Mesodermal cell (in vitro differentiated cells): ENCODE data around the gene CAMKMT.
"Not testable (repeated sequence)": the region's sequence is repeated elsewhere in the genome, so short reads cannot be mapped to it uniquely, and the experiment has no call there.

Source experiments
- H3K27ac ChIP-seq: 2 replicates; pipeline ENCODE4 v1.7.0; 2013; ENCODE audit warnings: mild to moderate bottlenecking, low read depth, low read length, moderate library complexity; ENCODE audit not compliant: severe bottlenecking
- H3K36me3 ChIP-seq: 2 replicates; pipeline ENCODE4 v1.7.1; 2013; ENCODE audit warnings: mild to moderate bottlenecking, low read length, moderate library complexity; ENCODE audit not compliant: control insufficient read depth, insufficient read depth
- H3K4me1 ChIP-seq: one replicate; pipeline ENCODE4 v1.7.1; 2013; ENCODE audit warnings: mild to moderate bottlenecking, low read length; ENCODE audit not compliant: insufficient read depth, control insufficient read depth, poor library complexity, severe bottlenecking
- H3K4me3 ChIP-seq: 2 replicates; pipeline ENCODE4 v1.7.0; 2013; ENCODE audit warnings: low read length, control low read depth, mild to moderate bottlenecking; ENCODE audit not compliant: insufficient read depth, poor library complexity, severe bottlenecking; ENCODE audit errors: extremely low read depth
- H3K9me3 ChIP-seq: 2 replicates; pipeline ENCODE4 v1.7.1; 2013; ENCODE audit warnings: mild to moderate bottlenecking, low read length, moderate library complexity; ENCODE audit not compliant: control insufficient read depth
- WGBS, 2 experiments: methylation state at CpG; one replicate each; pipeline ENCODE4 v1.1.5; 2013; ENCODE audit warnings: missing lambda C conversion rate in 2 of 2; ENCODE audit not compliant: insufficient coverage in 2 of 2; 5-methylcytosine and 5-hydroxymethylcytosine counted together

The CAMKMT gene

GRCh38 chr2:44595615-44596014, 233.9 kb downstream of the CAMKMT start:
- 89 to 100% methylated on average over 1 of the region's 2 CpGs for WGBS, 2 experiments
- not testable (repeated sequence) for H3K36me3 ChIP-seq, H3K4me1 ChIP-seq, H3K4me3 ChIP-seq, H3K27ac ChIP-seq, H3K9me3 ChIP-seq

- 40% methylated on average over 1 of the region's 5 CpGs; no CpG with 5 or more reads in 1 of the 2 experiments for WGBS, 2 experiments
- Histone ChIP-seq H3K36me3 (no peaks in the 10 kb centered on the region), H3K27ac (no peak overlapping the region), H3K9me3 (no peaks in the 10 kb centered on the region), H3K4me1 (no peaks in the 10 kb centered on the region), H3K4me3 (no peak overlapping the region)
These were observed 235.0 kb downstream of the CAMKMT start for GRCh38 chr2:44596537-44597320.

GRCh38 chr2:44598330-44599119, 236.8 kb downstream of the CAMKMT start:
- H3K4me1 ChIP-seq, result no peaks in the 10 kb centered on the region
- no peak overlapping the region for H3K4me3 ChIP-seq
- H3K9me3 ChIP-seq, result no peaks in the 10 kb centered on the region
- WGBS, 2 experiments, result 81% methylated on average over 2 of the region's 5 CpGs; no CpG with 5 or more reads in 1 of the 2 experiments
- no peak overlapping the region for H3K27ac ChIP-seq
- no peaks in the 10 kb centered on the region for H3K36me3 ChIP-seq

- WGBS, 2 experiments, result no CpG with 5 or more reads among the region's 1 CpG
- Histone ChIP-seq H3K36me3 (no peaks in the 10 kb centered on the region), H3K27ac (no peak overlapping the region), H3K4me3 (no peak overlapping the region), H3K9me3 (no peaks in the 10 kb centered on the region), H3K4me1 (no peaks in the 10 kb centered on the region)
These were observed 237.4 kb downstream of the CAMKMT start for GRCh38 chr2:44599130-44599529.

GRCh38 chr2:44602446-44602845, 240.7 kb downstream of the CAMKMT start:
- WGBS, 2 experiments, result 100% methylated on average over 3 to 5 of the region's 6 CpGs

GRCh38 chr2:44605511-44605910, 243.8 kb downstream of the CAMKMT start:
- Histone ChIP-seq H3K9me3 (no peaks in the 10 kb centered on the region), H3K36me3 (no peaks in the 10 kb centered on the region), H3K27ac (no peak overlapping the region), H3K4me1 (no peaks in the 10 kb centered on the region), H3K4me3 (no peak overlapping the region)
- WGBS, 2 experiments, result 60% methylated on average over 1 of the region's 1 CpG; no CpG with 5 or more reads in 1 of the 2 experiments

More at GRCh38 chr2:44602446-44602845, 240.7 kb downstream of the CAMKMT start:
- Histone ChIP-seq H3K4me1 (no peaks in the 10 kb centered on the region), H3K27ac (no peak overlapping the region), H3K4me3 (no peak overlapping the region), H3K36me3 (no peaks in the 10 kb centered on the region), H3K9me3 (no peaks in the 10 kb centered on the region)

GRCh38 chr2:44612276-44612675, 250.5 kb downstream of the CAMKMT start:
- Histone ChIP-seq H3K4me1 (no peaks in the 10 kb centered on the region), H3K9me3 (no peaks in the 10 kb centered on the region), H3K27ac (no peak overlapping the region), H3K36me3 (no peaks in the 10 kb centered on the region), H3K4me3 (no peak overlapping the region)
- no CpG with 5 or more reads among the region's 1 CpG for WGBS, 2 experiments

- 60 to 100% methylated on average over 1 of the region's 2 CpGs for WGBS, 2 experiments
- no peak overlapping the region for H3K4me3 ChIP-seq
- no peak overlapping the region for H3K27ac ChIP-seq
- no peaks in the 10 kb centered on the region for H3K36me3 ChIP-seq
- no peaks in the 10 kb centered on the region for H3K4me1 ChIP-seq
- H3K9me3 ChIP-seq, result no peaks in the 10 kb centered on the region
These were observed 253.2 kb downstream of the CAMKMT start for GRCh38 chr2:44614940-44615339.

- 44 to 66% methylated on average over 4 of the region's 4 CpGs for WGBS, 2 experiments
- H3K9me3 ChIP-seq, result no peaks in the 10 kb centered on the region
- no peaks in the 10 kb centered on the region for H3K36me3 ChIP-seq
- H3K4me1 ChIP-seq, result no peaks in the 10 kb centered on the region
- H3K27ac ChIP-seq, result no peak overlapping the region
- H3K4me3 ChIP-seq, result no peak overlapping the region
These were observed 254.3 kb downstream of the CAMKMT start for GRCh38 chr2:44615950-44616518.

- no peak overlapping the region for H3K27ac ChIP-seq
- no peaks in the 10 kb centered on the region for H3K36me3 ChIP-seq
- no peaks in the 10 kb centered on the region for H3K9me3 ChIP-seq
- no peak overlapping the region for H3K4me3 ChIP-seq
- no CpG with 5 or more reads among the region's 3 CpGs for WGBS, 2 experiments
- H3K4me1 ChIP-seq, result no peaks in the 10 kb centered on the region
These were observed 255.0 kb downstream of the CAMKMT start for GRCh38 chr2:44616667-44617155.
